A549 (cell line): Measurements from ENCODE around the gene ZNF506.

ENCODE experiments used
- CEBPB ChIP-seq, 2 experiments: fragments of >200 bp in 1 of 2; sonication (Bioruptor Twin) in 1 of 2; formaldehyde crosslinking in 1 of 2; IDR thresholded peaks; 2 replicates each; pipeline ENCODE4 v1.6.1; 2012 to 2016
- EHMT2 ChIP-seq: fragments of 200-600 bp; sonication (generic); IDR thresholded peaks from 2 replicates; pipeline ENCODE4 v1.6.1; 2016; ENCODE audit warnings: antibody characterized with exemption, low read depth, mild to moderate bottlenecking, moderate library complexity
- EP300 ChIP-seq, 2 experiments: fragments of >200 bp; sonication (Bioruptor Twin); formaldehyde crosslinking; IDR thresholded peaks; 2 replicates in 1 of 2; 3 replicates in 1 of 2; pipeline ENCODE4 v1.6.1; 2016 to 2017
- JUN ChIP-seq, 2 experiments: fragments of >200 bp; sonication (Bioruptor Twin); formaldehyde crosslinking; IDR thresholded peaks; 2 replicates in 1 of 2; 3 replicates in 1 of 2; pipeline ENCODE4 v1.6.1; 2016 to 2017
- NPAS2 ChIP-seq: fragments of 250-450 bp; sonication (Bioruptor Pico); IDR thresholded peaks from 2 replicates; pipeline ENCODE4 v1.8.0; 2022; ENCODE audit warnings: mild to moderate bottlenecking, moderate library complexity, borderline replicate concordance
- RFX5 ChIP-seq: fragments of 450-650 bp; IDR thresholded peaks from 2 replicates; pipeline ENCODE4 v1.7.1; 2014; ENCODE audit warnings: antibody characterized with exemption, mild to moderate bottlenecking, moderate library complexity
- TF ChIP-seq, protein P1 (sequence below): fragments of >200 bp; sonication (Bioruptor Twin); formaldehyde crosslinking; IDR thresholded peaks from 3 replicates; pipeline ENCODE4 v1.5.1; 2016

- TF ChIP-seq CEBPB (IDR thresholded peaks at IDR 0.05), result no peak
- TF ChIP-seq, protein P1, sequence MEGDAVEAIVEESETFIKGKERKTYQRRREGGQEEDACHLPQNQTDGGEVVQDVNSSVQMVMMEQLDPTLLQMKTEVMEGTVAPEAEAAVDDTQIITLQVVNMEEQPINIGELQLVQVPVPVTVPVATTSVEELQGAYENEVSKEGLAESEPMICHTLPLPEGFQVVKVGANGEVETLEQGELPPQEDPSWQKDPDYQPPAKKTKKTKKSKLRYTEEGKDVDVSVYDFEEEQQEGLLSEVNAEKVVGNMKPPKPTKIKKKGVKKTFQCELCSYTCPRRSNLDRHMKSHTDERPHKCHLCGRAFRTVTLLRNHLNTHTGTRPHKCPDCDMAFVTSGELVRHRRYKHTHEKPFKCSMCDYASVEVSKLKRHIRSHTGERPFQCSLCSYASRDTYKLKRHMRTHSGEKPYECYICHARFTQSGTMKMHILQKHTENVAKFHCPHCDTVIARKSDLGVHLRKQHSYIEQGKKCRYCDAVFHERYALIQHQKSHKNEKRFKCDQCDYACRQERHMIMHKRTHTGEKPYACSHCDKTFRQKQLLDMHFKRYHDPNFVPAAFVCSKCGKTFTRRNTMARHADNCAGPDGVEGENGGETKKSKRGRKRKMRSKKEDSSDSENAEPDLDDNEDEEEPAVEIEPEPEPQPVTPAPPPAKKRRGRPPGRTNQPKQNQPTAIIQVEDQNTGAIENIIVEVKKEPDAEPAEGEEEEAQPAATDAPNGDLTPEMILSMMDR, result no peak
- TF ChIP-seq JUN (IDR thresholded peaks at IDR 0.05), result no peak
- no peak for TF ChIP-seq EHMT2
- TF ChIP-seq RFX5, result no peak
- no peak for TF ChIP-seq NPAS2 (CRISPR knock-in tag)
- no peak for TF ChIP-seq EP300 (IDR thresholded peaks at IDR 0.05)
Measured at GRCh38 chr19:19749908-19750841, 71.4 kb downstream of the ZNF506 start.
